ENCODE data around the gene ITPR1. TPM values are rescaled to one million over a fixed set of nuclear protein-coding genes. Genes with fewer than 3 reads are reported as not detected.
"Not testable (repeated sequence)": the region's sequence is repeated elsewhere in the genome, so short reads cannot be mapped to it uniquely, and the experiment has no call there.

Gene ITPR1
- total RNA-seq, 1 experiment from 2014 or later, result 5.8 TPM

- DNase-seq (ENCODE audit: low spot score), result no peak
Measured at GRCh38 chr3:4758957-4759656, 266.0 kb downstream of the ITPR1 start.

GRCh38 chr3:4759689-4760312, 266.7 kb downstream of the ITPR1 start:
- no peak for DNase-seq (ENCODE audit: low spot score)

- no peak for DNase-seq (ENCODE audit: low spot score)
Measured at GRCh38 chr3:4761759-4762158, 268.6 kb downstream of the ITPR1 start.

DNA sequence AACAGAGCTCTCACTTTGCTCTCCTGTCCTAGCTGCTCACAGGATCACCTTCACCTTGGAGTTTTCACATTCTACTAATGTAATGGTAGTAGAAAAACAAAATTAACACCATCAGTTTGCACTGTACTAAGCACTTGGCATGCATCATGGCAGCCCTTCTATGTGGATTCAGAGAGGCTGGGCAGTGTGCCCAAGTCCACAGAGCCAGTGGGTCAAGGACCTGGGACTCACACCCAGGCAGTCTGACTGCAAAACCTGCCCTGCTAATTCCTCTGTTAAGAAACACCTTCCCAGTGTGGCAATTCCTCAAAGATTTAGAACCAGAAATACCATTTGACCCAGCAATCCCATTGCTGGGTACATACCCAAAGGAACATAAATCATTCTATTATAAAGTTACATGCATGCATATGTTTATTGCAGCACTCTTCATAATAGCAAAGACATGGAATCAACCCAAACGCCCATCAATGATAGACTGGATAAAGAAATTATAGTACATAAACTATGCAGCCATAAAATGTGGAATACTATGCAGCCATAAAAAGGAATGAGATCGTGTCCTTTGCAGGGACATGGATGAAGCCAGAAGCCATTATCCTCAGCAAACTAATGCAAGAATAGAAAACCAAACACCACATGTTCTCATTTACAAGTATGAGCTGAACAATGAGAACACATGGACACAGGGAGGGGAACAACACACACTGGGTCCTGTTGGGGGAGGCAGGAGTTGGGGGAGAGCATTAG, 269.5 kb downstream of the ITPR1 start:
- DNase-seq (ENCODE audit: low spot score), result not testable (repeated sequence)

DNA sequence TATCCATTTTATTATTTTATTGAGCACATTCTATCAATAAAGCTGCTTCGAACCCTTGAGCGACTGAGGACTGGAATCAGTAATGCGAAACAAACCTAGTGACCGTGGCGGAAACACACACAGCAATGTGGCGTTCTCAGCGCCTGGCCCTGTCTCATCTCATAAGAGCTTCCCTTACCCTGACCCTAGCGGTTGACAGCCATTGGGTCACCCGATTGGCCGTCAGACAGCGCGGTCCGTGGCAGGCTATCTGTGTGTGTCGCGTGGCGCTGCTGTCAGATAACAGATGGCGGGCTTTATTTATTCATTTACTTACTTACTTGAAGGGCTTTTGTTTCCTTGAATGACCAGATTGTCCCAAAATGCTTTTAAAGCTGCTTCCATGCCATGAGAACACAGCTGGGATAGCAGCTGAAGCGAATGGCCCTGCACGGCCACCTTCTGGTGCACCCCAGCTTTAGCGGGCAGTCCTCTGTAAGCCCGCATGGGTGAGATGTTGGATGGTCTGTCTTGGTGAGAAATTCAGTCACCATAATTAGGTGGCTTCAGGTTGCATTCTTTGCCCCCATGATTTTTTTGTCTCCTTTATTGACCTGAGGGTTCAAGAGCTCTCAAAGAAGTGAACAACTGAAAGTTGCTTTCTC, 270.6 kb downstream of the ITPR1 start:
- no peak for DNase-seq (ENCODE audit: low spot score)

GRCh38 chr3:4765212-4765611, 272.1 kb downstream of the ITPR1 start:
- DNase-seq (ENCODE audit: low spot score), result no peak

- DNase-seq (ENCODE audit: low spot score), result no peak
Measured at GRCh38 chr3:4766263-4766662, 273.1 kb downstream of the ITPR1 start.

- no peak for DNase-seq (ENCODE audit: low spot score)
Measured at GRCh38 chr3:4766716-4767499, 273.8 kb downstream of the ITPR1 start.

- DNase-seq (ENCODE audit: low spot score), result no peak
Measured at GRCh38 chr3:4768021-4768420, 274.9 kb downstream of the ITPR1 start.

- no peak for DNase-seq (ENCODE audit: low spot score)
Measured at GRCh38 chr3:4768521-4768920, 275.4 kb downstream of the ITPR1 start.

DNA sequence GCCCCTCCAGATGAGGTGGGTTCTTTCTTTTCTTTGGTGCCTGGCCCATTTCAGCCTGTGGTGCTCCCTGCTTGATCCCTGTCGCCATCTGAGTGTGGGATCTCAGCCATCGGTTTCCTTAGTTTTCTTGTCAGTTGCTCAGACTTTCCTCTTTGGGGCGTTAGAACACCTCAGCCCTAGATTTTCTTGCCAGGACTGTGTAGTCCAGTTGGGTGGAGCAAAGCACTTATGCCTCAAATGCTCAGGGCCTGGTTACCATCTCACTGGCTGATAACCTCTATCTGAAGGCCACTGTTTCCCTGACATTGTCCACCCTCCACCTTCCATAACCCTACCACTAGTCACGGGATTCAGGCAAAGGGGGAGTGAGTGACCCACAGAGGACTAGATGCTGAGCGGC, 277.4 kb downstream of the ITPR1 start:
- no peak for DNase-seq (ENCODE audit: low spot score)

GRCh38 chr3:4771243-4771642, 278.1 kb downstream of the ITPR1 start:
- DNase-seq (ENCODE audit: low spot score), result no peak

DNA sequence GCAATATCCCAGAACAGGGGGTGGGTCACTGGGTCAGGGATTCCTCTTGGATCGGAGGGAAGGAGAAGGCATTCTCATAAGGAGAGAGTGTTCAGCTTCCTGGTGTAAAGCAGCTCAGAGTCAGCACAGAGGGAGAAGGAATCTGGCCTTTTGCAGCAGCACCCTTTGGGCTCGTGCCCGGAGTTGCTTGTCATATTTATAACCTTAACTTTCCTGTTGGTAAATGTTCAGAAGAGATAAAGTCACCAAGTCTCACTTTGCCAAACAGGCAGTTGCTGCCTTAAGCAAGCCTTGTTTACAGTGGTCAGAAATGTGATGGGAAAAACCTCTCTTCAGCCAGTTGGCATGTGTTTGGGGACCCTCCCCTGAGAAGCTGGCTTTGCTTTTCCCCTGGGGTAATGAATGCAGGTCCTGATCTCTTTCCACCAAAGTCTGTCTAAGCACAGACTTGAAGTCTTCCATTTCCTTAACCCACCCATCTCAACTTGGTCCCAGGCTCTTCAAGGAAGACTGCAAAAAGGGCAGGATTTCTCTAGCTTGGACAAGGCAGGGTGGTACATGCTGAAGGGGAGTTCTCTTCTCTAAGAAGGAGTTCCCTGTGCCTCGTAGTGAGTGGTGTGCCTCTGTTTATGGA, 279.1 kb downstream of the ITPR1 start:
- DNase-seq (ENCODE audit: low spot score), result no peak

- DNase-seq (ENCODE audit: low spot score), result no peak
Measured at GRCh38 chr3:4772858-4773257, 279.7 kb downstream of the ITPR1 start.

- no peak for DNase-seq (ENCODE audit: low spot score)
Measured at GRCh38 chr3:4773583-4773982, 280.4 kb downstream of the ITPR1 start.

DNA sequence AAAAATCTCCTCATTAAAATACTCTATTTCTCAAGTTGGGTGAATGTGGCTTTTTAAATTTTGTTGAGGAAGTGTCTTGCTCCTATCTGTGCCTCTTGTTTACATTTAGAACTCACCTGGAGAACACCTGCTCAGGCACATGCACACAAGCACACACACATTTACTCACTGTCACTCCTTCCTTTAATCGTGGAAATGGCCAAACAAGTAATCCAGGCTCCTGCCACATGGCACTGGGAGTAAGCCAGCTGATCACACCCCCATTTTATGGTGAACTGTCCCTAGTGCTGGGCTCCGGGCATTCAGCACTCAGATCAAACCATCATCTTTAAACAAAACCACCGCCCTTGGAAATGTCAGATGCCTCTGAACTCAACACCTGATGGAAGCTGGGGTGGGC, 281.4 kb downstream of the ITPR1 start:
- DNase-seq (ENCODE audit: low spot score), result no peak

- no peak for DNase-seq (ENCODE audit: low spot score)
Measured at GRCh38 chr3:4776399-4776979, 283.3 kb downstream of the ITPR1 start.

DNA sequence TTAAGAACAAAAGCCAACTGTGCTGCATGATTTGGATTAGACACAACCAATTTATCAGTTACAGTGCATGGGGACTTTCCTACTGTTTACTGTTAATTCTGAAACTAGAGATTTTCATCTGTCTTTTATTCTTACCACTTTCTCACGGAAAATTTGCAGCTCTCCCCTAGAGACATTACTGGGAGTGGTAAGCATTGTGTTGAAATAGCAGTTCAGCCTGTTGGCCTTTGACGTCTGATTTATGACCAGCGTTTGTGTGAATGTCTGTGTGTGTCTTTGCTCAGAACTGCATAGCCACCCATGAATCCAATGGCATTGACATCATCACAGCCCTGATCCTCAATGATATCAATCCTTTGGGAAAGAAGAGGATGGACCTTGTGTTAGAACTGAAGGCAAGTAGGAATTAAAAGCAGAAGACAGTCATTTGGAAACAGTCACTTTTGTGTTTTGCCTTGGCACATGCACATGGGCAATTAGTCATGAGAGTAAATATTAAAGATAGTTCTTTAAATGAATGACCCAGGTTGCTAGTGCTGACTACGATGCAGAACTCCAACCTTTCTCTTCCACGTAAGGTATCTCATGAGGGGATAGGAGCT, 283.9 kb downstream of the ITPR1 start:
- DNase-seq (ENCODE audit: low spot score), result no peak

DNA sequence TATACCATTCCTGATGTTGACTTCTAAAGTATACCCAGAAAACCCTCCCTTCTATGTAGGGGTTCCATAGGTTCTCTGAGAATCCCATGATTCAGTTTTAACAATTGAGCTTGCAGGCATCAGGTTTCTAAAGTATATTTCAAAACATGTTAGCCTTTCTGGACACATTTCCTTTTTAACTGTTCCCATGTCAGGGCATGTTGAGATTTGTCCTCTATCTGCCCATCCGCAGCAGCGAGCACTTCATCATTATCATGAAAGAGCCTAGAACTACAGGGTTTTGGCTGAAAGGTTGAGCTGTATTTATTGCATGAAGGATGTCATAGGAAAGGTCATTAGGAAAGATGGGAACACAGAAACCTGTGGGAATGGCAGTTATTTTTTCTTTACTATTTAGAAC, 285.0 kb downstream of the ITPR1 start:
- no peak for DNase-seq (ENCODE audit: low spot score)

GRCh38 chr3:4778740-4779139, 285.6 kb downstream of the ITPR1 start:
- no peak for DNase-seq (ENCODE audit: low spot score)
